Thyroid gland (tissue), 4 donors: ENCODE data around the gene FZR1.

Experiments
- CTCF ChIP-seq, 6 experiments: fragments of 200-600 bp in 3 of 6; fragments of 450-650 bp in 3 of 6; sonication (generic) in 3 of 6; IDR thresholded peaks; one replicate each; pipeline ENCODE4 v1.5.1; 2016 to 2019; ENCODE audit warnings: antibody characterized with exemption in 6 of 6, mild to moderate bottlenecking in 2 of 6, inconsistent platforms in 1 of 6, moderate library complexity in 1 of 6
- POLR2A ChIP-seq, 2 donors: fragments of 450-650 bp; IDR thresholded peaks; one replicate each; pipeline ENCODE4 v1.6.1; 2017; ENCODE audit warnings: antibody characterized with exemption in 2 of 2, mild to moderate bottlenecking in 2 of 2, moderate library complexity in 1 of 2

- no peak for TF ChIP-seq CTCF (IDR thresholded peaks at IDR 0.05)
- no peak for TF ChIP-seq POLR2A (IDR thresholded peaks at IDR 0.05)
Measured at GRCh38 chr19:3476830-3477229, 29.3 kb upstream of the FZR1 start.
